ENCODE measurements around the gene VSX1. TPM values are rescaled to one million over a fixed set of nuclear protein-coding genes. Genes with fewer than 3 reads are reported as not detected.

Gene VSX1
- polyA plus RNA-seq, 1 donor, result 0.03 TPM

- no peaks in the 10 kb centered on the region for H3K27me3 ChIP-seq (ENCODE audit: control insufficient read depth, insufficient read depth, low read length)
- no peak for DNase-seq
- H3K4me3 ChIP-seq (ENCODE audit: low read length), result no peak overlapping the region
- no peak overlapping the region for H3K27ac ChIP-seq (ENCODE audit: low read length)
- WGBS (ENCODE audit: insufficient coverage, low lambda C conversion rate), result no CpG with 5 or more reads among the region's 5 CpGs
- no peaks in the 10 kb centered on the region for H3K9me3 ChIP-seq (ENCODE audit: control insufficient read depth, low read depth, low read length)
- H3K36me3 ChIP-seq (ENCODE audit: control insufficient read depth, insufficient read depth, low read length), result peaks cover 35% of the 10 kb centered on the region
- peaks cover 41% of the 10 kb centered on the region for H3K4me1 ChIP-seq (ENCODE audit: control insufficient read depth, insufficient read depth, low read length)
Measured at GRCh38 chr20:25030007-25030648, 51.8 kb downstream of the VSX1 start.

- H3K9me3 ChIP-seq (ENCODE audit: control insufficient read depth, low read depth, low read length), result no peaks in the 10 kb centered on the region
- no peaks in the 10 kb centered on the region for H3K27me3 ChIP-seq (ENCODE audit: control insufficient read depth, insufficient read depth, low read length)
- H3K27ac ChIP-seq (ENCODE audit: low read length), result no peak overlapping the region
- no peak overlapping the region for H3K4me3 ChIP-seq (ENCODE audit: low read length)
- no CpG with 5 or more reads among the region's 4 CpGs for WGBS (ENCODE audit: insufficient coverage, low lambda C conversion rate)
- peaks cover 32% of the 10 kb centered on the region for H3K4me1 ChIP-seq (ENCODE audit: control insufficient read depth, insufficient read depth, low read length)
- H3K36me3 ChIP-seq (ENCODE audit: control insufficient read depth, insufficient read depth, low read length), result peaks cover 67% of the 10 kb centered on the region
- DNase-seq, result no peak
Measured at GRCh38 chr20:25025986-25026605, 55.8 kb downstream of the VSX1 start.

Other genes starting within 250 kb of the VSX1 start
- 1.9 TPM for gene CST7, start 132.9 kb downstream of the VSX1 start, polyA plus RNA-seq
- 46.8 TPM for gene APMAP, start 89.4 kb downstream of the VSX1 start, polyA plus RNA-seq
- gene ACSS1, start 24.0 kb downstream of the VSX1 start, polyA plus RNA-seq, result 102 TPM
- gene ENTPD6, start 113.6 kb upstream of the VSX1 start, polyA plus RNA-seq, result 106 TPM
- gene PYGB, start 165.9 kb upstream of the VSX1 start, polyA plus RNA-seq, result 35.1 TPM